NCI-H82 treated with DMSO at 0.1 percent for 48 hours (cell line): Measurements from ENCODE around the gene SMG9.

Experiments used
- DNase-seq: peaks from one replicate; lab custom pipeline; 2025; ENCODE audit not compliant: unreplicated experiment; lab: John Stamatoyannopoulos, UW

Gene SMG9

DNA sequence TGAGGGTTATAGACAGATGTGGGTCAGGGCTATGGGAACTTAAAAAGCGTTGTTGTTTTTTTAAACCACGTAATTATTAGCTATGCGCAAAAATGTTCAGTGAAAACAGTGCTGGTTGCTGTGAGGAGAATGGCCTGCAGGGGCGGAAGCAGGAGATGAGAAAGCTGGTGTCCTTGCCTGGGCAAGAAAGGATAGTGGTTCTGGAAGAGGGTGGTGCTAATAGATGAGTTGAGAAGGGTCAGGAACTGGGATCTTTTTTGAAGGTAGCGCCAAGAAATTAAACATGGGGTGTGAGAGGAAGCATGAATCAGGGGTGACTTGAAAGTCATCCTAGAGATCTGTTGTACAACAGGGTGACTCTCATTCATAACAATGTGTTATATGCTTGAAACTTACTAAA, 4.8 kb upstream of the SMG9 start:
- DNase-seq: no peak

DNA sequence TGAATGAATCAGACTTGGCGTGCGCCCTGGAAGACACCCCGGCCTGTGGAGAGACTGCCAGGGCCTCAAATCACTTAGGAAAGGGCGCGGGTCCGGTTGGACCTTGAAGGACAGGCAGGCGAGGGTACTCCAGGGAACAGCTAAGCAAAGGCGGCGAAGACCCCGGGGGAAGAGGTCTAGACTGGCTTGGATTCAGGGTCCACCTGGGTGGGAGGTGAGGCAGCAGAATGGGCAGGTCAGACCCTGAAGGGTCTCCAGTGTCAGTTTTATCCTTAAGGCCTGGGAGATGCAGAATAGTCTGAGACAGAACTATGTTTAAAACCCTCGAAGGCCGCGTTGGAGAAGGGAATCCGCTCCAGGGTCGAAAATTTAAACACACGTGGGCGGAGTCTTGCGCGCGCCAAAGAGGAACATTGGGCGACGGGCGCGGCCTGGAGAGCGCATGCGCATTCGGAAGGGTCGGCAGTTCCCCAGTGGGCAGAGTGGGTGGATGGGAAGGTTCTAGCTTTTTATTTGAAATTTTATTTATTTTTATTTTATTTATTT, 567 bp upstream of the SMG9 start:
- peak; percentile 65 for DNase-seq

GRCh38 chr19:43754253-43754502, 584 bp downstream of the SMG9 start:
- no peak for DNase-seq

DNA sequence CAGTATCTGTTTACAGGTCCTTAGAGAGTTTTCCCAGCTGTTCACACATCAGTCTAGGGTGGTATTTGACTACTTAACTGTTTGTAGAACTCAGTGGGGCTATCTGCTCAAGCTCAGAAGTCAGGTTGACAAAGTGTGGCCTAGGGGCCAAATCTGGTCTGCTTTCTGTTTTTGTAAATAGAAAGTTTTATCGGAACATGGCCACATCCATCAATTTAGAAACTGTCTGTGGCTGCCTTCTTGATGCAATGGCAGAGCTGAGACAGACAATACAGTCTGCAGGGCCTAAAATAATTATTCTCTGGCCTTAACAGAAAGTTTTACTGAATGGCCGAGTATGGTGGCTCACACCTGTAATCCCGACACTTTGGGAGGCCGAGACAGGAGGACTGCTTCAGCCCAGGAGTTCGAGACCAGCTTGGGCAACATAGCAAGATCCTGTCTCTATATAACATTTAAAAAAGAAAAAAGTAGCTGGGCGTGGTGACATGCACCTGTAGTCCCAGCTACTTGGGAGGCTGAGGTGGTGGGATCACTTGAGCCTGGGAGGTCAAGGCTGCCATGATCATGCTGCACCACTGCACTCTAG, 2.4 kb downstream of the SMG9 start:
- DNase-seq: no peak

GRCh38 chr19:43751466-43752220, 3.1 kb downstream of the SMG9 start:
- DNase-seq: no peak

DNA sequence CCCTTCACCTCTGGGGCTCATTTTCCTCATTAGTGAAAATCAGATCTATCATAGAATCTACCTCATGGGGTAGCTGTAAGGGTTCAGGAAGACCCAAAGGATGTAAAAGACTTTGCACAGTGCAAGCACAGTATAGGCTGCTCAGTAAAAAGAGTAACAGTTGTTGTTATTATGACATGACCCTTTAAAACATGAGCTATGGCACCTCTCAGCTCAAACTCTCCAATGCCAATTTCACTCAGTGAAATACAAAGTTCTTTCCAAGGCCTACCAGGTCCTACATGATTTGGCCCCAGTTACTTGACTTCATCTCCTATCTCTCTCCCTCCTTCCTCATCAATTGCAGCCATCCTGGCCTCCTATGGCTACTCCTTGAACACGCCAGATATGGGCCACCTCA, 4.9 kb downstream of the SMG9 start:
- DNase-seq: no peak

DNA sequence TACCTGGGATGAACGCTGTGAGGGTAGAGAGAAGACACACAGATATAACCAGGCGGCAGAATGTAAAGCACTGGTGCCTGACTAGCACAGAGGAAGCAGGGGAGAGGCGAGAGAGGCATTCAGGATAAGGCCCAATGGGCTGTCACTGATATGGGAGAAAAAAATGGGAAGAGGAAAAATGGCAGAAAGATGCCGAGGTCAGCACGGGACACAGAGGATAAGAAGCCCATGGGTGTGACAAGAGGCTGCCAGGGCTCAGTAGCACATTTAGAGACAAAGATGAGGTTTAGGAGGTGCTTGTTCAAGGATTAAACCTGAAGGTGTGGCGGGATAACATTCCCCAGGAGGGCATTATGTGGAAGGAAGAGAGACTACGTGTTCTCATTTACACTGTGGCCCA, 5.6 kb downstream of the SMG9 start:
- no peak for DNase-seq

DNA sequence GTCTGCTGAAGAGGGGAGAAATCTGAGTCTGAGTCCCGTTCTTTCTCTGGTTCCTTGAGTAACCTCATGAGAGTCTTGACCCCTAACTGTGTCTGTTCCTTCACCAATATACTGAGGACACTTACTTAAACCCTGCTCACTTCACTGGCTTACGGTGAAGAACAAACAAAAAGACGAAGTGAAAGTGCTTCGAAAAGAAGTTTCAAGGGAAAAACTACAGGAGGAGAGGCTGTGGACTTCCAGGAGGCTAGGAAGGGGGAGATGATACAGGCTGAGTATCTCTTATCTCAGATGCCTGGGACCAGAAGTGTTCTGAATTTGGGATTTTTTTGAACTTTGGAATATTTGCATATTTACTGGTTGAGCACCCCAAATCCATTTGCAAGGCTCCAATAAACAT, 6.1 kb downstream of the SMG9 start:
- no peak for DNase-seq

DNA sequence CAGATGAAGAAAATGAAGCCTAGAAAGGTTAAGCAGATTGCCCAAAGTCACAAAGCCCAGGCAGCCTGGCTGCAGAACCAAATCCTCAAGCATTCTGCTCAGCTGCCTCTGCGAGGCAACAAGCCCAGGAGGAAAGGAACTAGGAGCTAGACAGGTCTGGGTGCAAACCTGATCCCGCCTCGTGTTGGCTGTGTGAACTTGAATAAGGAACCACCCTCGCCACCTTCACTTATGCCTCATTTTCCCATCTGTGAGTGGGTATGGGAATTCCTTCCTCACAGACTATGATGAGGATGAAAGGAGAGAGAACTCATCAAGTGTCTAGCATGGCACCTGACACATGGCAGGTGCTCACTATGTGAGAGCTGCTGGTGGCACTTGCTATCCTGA, 6.6 kb downstream of the SMG9 start:
- DNase-seq: no peak

DNA sequence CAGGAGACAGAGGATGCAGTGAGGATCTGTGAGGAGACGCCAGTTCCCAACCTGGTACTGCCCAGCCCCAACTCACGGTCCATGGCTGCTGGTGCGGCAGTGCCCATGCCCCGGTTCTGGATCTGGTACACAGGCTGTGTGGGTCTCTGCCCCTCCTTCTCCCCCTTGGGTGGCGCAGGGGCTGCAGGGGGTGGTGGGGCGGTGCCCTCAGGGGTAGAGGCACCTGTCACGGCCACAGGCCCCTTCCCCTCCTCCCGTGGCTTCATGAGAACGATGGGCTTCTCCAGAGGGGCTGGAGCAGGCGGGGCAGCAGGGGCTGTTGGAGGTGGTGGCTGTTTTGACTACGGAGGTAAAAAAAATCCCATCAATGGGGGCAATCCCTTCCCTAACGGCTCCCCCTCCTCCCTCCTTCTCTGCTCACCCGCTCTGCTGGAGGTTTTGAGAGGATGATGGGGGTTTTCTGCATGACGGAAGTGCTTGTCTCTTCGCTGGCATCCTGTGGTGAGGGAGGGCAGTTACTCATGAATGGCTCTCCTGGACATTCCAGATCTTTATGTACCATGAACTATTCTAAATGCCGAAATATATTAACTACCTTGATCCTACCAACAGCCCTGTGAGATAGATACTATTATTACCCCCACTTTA, 7.1 kb downstream of the SMG9 start:
- DNase-seq: no peak

- DNase-seq: no peak
Observed at GRCh38 chr19:43743059-43743458, 11.7 kb downstream of the SMG9 start.

DNA sequence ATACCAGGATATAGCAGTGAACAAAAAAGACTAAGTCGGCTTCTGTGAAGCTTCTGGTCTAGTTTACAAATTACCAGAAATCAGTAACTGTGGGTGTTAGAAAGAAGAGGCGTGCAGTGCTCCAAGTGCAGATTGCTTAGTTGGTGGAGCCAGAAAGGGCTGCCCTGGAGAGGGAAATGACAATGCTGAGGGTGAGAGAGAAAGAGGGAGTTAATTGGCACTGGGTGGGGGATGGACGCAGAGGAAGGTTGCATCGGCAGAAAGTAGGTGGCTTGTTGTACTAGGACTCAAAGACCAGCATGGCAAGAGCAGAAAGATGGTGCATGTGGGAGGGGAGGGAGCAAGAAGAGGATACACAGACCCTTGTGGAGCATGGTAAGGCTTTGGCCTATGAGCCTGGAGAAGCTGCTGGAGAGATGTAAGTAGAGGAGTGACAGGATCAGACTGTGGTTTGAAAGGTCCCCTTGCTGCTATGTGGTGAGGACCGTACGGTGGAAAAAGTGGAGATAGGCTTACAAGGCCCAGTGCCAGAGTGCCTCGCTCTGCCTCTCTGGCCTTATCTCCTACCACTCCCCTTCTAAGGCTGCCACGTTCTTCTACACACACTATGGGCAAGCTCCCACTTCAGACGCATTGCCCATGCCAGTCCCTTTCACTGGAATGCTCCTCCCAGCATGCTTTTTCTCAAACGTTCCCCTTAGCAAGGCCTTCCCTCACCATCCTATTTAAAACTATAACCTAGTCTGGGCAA, 13.5 kb downstream of the SMG9 start:
- no peak for DNase-seq

DNA sequence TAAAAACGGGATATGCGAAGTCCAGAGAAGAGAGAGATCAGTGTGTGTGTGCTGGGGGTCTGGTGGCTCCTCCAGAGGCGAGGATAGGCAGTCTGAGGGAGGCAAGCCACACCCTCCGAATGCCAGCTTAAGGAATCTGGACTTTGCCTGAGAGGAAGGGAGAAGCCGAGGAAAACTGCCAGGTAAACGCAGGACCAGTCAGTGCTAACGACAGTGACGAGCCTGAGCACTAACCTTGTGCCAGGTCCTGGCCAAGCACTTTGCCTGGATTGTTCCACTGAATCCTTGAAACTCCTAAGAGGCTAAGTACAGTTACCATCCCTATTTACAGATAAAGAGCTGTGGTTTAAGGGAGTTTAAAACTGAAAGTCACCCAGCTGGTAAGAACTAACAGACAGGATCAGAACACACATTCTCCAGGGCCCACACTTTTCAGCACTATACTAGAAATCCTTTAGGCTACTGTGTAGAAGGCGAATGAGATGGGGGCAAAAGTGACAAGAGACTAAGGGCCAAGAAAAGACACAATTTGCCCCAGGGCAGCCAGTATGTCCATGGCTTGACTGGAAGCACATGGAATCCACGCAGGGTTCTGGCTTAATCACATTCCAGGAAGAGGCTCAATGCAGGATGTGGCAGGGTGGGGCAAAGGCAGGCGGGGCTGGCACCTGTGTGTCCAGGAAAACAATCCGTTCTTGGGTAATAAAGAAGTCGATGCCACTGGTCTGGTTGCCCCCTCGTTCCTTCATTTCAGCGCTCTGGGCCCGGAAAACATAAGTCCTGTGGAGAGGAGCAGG, 15.1 kb downstream of the SMG9 start:
- DNase-seq: no peak

DNA sequence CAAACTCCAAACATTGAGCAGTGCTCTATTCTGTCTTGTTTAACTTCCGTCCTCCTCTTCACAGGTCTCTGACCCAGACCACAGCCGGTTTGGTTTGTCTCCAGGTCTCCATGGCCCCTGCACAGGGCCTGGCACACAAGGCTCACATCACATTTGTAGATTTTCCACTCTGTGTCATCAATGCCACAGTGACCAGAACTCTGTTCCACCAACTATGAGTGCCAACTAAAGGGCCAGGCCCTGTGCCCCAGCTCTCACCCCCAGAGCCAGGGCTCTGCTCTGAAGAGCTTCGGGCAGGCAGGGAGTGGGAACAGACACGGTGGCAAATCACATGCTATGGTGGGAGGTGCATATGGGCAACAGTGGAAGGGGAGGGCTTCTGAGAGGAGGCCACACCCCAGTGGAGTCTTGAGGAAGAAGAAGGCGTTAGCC, 16.0 kb downstream of the SMG9 start:
- no peak for DNase-seq

- DNase-seq: no peak
Observed at GRCh38 chr19:43735957-43736356, 18.8 kb downstream of the SMG9 start.

DNA sequence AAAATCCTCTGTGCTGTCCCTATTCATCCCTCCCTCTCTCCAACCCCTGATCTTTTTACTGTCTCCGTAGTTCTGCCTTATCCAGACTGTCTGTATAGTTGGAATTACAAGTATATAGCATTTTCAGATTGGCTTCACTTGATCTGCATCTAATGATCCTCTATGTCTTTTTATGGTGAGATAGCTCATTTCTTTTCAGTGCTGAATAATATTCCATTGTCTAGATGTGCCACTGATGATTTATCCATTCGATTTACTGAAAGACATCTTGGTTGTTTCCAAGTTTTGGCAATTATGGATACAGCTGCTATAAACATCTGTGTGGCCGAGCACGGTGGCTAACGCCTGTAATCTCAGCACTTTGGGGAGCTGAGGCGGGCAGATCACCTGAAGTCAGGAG, 19.7 kb downstream of the SMG9 start:
- no peak for DNase-seq

GRCh38 chr19:43731846-43732245, 22.9 kb downstream of the SMG9 start:
- DNase-seq: no peak

GRCh38 chr19:43731346-43731745, 23.4 kb downstream of the SMG9 start:
- no peak for DNase-seq

DNA sequence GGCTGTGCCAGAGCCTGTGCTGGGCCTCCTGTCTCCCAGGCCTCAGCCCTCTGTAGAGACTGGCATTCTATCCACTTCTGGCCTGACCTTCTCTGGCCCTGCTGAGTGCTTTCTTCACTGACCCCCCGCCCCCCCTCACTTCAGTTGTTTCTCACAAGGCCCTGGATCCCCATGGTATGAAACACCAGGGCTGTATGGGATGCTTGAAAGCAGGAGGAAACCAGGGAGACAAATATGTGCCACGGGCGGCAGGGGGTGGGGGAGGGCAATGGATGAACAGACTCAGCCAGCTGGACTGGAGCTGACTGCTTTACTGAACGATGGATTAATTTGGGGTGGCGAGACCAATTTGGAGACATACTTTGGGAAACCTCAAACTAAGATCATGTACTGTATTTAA, 24.8 kb downstream of the SMG9 start:
- DNase-seq: no peak

- no peak for DNase-seq
Observed at GRCh38 chr19:43727593-43727853, 27.2 kb downstream of the SMG9 start.
